Muscle layer of colon (tissue), 2 donors: Measurements from ENCODE around the gene ZNF860.

ENCODE experiments used
- H3K27ac ChIP-seq: one replicate; pipeline ENCODE4 v1.7.0; 2013; ENCODE audit warnings: low read depth, mild to moderate bottlenecking, low read length, moderate library complexity
- H3K27me3 ChIP-seq, 2 donors: one replicate each; pipeline ENCODE4 v1.7.0; 2013; ENCODE audit warnings: low read length in 2 of 2, mild to moderate bottlenecking in 2 of 2; ENCODE audit not compliant: insufficient read depth in 2 of 2, control insufficient read depth in 1 of 2
- H3K36me3 ChIP-seq: one replicate; pipeline ENCODE4 v1.7.0; 2013; ENCODE audit warnings: mild to moderate bottlenecking, low read length; ENCODE audit not compliant: insufficient read depth
- H3K4me1 ChIP-seq: one replicate; pipeline ENCODE4 v1.7.0; 2013; ENCODE audit warnings: mild to moderate bottlenecking, low read length; ENCODE audit not compliant: insufficient read depth
- H3K4me3 ChIP-seq, 2 donors: one replicate each; pipeline ENCODE4 v1.7.0; 2013; ENCODE audit warnings: low read length in 2 of 2, low read depth in 1 of 2, mild to moderate bottlenecking in 1 of 2, moderate library complexity in 1 of 2
- H3K9ac ChIP-seq: one replicate; pipeline ENCODE4 v1.7.0; 2013; ENCODE audit warnings: low read length
- H3K9me3 ChIP-seq: one replicate; pipeline ENCODE4 v1.7.0; 2013; ENCODE audit warnings: mild to moderate bottlenecking, low read length
- donor health status: abdominal sarcoma.
- donor health status: Adenocarcinoma of cecum.

The ZNF860 gene

DNA sequence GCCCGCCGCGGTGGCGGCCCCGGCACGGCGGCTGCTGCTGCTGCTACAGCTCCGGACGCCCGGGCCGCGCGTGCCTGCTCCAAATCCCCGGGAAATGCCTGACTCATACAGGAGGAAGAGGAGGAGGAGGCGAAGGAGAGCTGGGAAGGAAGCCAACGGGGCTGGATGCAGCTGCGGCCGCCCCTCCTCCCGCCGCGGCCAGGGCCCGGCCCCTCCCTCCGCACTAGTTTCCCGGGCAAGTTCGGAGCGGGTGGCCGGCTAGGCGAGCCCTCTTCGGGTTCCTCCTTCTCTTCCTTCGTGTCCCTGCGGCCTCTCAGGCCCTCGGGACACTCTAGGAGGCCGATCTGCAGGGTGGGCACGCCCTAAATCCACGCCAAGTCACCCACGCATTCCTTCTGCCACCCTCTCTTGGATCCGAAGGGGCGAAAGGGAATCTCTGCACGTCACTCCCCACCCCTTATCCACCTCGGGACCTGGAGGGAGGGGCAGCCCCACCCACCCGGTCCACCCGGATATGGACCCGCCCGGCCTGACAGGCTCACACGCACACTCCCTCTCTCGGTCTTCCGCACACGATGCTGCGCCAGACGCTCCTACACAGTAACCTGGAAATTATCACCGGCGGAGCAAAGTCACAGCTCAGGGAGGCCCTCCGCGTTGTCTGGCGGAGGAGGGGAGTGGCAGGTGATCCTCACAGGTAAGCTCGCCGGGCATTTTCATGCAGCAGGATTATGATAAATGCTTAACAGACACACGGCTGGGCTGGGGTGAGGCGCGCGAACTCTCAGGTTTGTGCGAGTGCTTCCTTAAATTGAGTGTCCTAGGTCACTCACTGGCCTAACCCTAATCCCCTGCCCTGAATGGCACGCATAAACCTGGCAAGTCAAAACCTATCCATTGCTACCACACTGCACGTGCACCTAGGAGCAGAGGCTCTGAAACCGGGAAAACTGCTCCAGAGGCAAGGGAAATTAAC is at the start of gene ZNF860, which contains the start of gene OSBPL10:
ZNF860 (plus strand) TSS at position 545 of the 976 bp plus-strand sequence. CDS start 7,330 bp downstream, outside the sequence.
OSBPL10 (minus strand) TSS at position 57 of the 976 bp plus-strand sequence. CDS start 83 bp downstream, outside the sequence.
- Histone ChIP-seq H3K36me3 (no peaks in the 10 kb centered on the region), H3K9me3 (no peaks in the 10 kb centered on the region), H3K4me1 (peaks cover 5% of the 10 kb centered on the region), H3K27ac (peak within 1 kb of the TSS; percentile 82), H3K4me3 (peak within 1 kb of the TSS; percentile 77 to 87), H3K27me3 (no peaks in the 10 kb centered on the region), H3K9ac (no peak within 1 kb of the TSS)

DNA sequence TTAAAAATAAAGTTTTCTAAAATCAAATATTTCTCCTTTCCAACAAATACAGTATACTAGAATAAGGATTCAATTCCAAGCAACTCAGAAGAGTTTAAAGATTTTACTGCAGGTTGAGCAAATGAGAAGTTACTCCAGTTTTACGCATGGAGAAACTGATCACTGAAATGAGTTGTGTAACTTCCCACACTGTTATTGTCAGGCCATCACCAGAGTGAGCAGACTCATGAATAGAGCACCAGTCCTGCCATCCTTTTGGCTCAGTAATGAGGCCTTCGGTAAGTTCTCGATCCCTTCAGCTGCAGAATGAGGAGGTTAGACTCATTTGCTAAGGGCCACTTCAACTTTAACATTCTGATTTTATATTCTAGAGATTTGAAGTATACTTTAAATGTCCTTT is 48.6 kb upstream of the ZNF860 start:
- no peak overlapping the region for H3K4me3 ChIP-seq

DNA sequence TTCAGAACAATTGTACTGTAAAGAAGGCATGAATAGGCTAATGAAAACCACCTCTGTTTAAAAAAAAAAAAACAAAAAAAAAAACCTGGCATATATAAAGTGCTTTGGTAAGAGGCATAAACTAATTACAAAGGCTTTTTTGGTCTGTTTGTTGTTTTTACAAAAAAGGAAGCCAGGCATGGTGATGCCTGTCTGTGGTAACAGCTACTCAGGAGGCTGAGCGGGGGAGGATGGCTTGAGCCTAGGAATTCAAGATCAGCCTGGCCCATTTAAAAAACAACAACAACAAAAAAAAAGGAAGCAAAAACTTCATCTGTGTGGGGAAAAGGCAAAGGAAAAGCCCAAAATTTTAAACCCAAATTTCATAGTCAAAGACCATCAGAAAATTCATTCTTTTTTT is 47.5 kb upstream of the ZNF860 start:
- Histone ChIP-seq H3K27me3 (no peaks in the 10 kb centered on the region), H3K27ac (no peak overlapping the region), H3K4me1 (no peaks in the 10 kb centered on the region), H3K4me3 (no peak overlapping the region), H3K9ac (no peak overlapping the region), H3K36me3 (no peaks in the 10 kb centered on the region), H3K9me3 (no peaks in the 10 kb centered on the region)

More for the DNA sequence above, 48.6 kb upstream of the ZNF860 start:
- H3K9me3 ChIP-seq, result no peaks in the 10 kb centered on the region
- no peak overlapping the region for H3K27ac ChIP-seq
- no peak overlapping the region for H3K9ac ChIP-seq
- no peaks in the 10 kb centered on the region for H3K27me3 ChIP-seq
- H3K36me3 ChIP-seq, result no peaks in the 10 kb centered on the region
- no peaks in the 10 kb centered on the region for H3K4me1 ChIP-seq

DNA sequence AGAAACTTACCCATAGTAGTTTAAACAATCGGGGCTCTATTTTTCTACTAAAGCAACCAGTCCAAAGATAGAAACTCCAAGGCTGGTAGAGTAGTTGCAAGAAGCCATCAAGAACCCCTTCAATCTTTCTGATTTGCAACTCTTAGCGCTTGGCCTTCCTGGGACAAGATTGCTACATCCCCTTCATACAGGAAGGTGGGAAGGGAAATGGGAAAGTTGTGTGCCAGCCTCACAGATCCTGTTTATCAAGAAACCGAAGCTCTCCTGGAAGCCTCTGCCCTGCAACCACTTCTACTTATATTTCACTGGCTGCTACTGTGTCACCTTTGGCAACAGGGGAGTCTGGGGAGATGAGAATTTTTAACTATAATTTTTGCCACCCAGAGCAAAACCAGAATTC is 46.7 kb upstream of the ZNF860 start:
- Histone ChIP-seq H3K4me3 (no peak overlapping the region), H3K27me3 (no peaks in the 10 kb centered on the region), H3K4me1 (no peaks in the 10 kb centered on the region), H3K9me3 (no peaks in the 10 kb centered on the region), H3K9ac (no peak overlapping the region), H3K36me3 (no peaks in the 10 kb centered on the region), H3K27ac (no peak overlapping the region)

DNA sequence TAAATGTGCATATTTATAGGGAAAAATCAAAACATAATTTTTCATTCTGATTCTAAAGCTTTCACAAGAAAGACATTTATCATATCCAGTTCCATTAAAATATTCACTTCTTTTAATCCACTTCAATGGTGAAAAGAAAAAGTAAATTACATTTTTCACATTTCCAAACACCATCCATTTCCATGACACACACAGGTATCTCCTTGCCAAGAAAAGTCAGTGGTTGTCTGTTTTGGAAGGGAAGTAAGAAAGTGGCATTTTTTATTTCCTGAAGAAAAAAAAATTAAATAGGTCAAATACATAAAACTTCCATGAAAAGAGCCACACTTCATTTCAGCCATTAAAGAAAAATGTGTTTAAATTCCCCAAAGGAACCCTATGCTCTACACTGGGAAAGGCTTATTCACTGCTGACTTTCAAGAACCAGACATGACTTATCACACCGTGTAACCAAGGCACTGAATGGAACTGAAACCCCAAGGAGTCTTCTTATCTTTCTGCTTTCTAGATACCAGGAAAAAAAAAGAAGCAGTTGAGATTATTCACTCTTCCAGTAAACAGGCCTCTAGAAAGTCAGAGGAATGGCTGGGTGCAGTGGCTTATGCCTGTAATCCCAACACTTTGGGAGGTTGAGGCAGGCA is 45.0 kb upstream of the ZNF860 start:
- Histone ChIP-seq H3K9me3 (no peaks in the 10 kb centered on the region), H3K9ac (no peak overlapping the region), H3K4me1 (no peaks in the 10 kb centered on the region), H3K27ac (no peak overlapping the region), H3K27me3 (no peaks in the 10 kb centered on the region), H3K36me3 (no peaks in the 10 kb centered on the region), H3K4me3 (no peak overlapping the region)

DNA sequence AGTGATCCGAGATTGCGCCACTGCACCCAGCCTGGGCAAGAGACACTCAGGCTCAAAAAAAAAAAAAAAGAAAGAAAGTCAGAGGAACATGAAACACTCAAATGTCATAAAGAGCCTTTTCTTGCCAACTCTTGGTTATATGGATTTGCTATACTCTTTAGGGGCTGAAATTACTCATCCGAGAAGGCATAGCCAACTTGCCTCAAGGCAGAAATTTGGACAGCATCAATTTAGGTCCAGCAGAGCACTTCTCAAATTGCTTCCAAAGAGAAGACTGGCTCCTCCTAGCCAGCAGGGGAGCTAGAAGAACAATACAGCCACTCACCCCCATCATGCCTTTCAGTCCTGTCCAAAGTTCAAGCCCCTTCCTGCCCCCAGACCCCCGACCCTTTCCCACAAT is 44.3 kb upstream of the ZNF860 start:
- no peaks in the 10 kb centered on the region for H3K4me1 ChIP-seq
- no peak overlapping the region for H3K27ac ChIP-seq
- no peak overlapping the region for H3K4me3 ChIP-seq
- H3K9ac ChIP-seq, result no peak overlapping the region
- H3K27me3 ChIP-seq, result no peaks in the 10 kb centered on the region
- no peaks in the 10 kb centered on the region for H3K36me3 ChIP-seq
- H3K9me3 ChIP-seq, result no peaks in the 10 kb centered on the region

DNA sequence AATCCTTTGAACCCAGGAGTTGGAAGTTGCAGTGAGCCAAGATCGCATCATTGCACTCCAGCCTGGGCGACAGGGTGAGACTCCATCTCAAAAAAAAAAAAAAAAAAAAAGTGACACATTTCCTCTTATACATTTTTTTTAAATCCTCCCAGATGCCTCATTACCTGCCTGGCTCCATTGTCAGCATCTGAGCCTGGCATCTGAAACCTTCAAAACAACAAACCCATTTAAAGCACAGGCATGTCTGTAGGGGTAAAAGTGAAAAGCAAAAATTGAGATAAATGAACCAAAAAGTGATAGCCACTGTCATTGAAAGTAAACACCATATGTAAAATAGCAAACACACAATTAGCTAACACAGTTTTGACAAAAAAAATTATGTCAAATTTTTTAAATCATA is 39.1 kb upstream of the ZNF860 start:
- no peaks in the 10 kb centered on the region for H3K4me1 ChIP-seq

DNA sequence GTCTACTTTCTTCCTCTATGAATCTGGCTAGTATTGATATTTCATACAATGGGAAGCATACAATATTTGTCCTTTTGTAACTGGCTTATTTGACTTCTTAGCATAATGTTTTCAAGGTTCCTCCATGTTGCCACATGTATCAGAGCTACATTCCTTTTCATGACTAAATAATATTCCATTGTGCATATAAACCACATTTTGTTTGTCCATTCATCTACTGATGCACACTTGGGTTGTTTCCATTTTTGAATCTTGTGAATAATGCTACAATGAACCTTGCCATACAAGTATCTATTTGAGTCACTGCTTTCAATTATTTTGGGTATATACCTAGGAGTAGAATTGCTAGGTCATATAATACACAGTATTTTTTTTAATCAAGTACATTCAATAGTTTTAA is 38.5 kb upstream of the ZNF860 start:
- no peaks in the 10 kb centered on the region for H3K9me3 ChIP-seq
- no peak overlapping the region for H3K4me3 ChIP-seq
- no peaks in the 10 kb centered on the region for H3K27me3 ChIP-seq
- no peaks in the 10 kb centered on the region for H3K4me1 ChIP-seq
- no peaks in the 10 kb centered on the region for H3K36me3 ChIP-seq
- no peak overlapping the region for H3K27ac ChIP-seq
- H3K9ac ChIP-seq, result no peak overlapping the region

More for the DNA sequence above, 39.1 kb upstream of the ZNF860 start:
- Histone ChIP-seq H3K27ac (no peak overlapping the region), H3K4me3 (no peak overlapping the region), H3K27me3 (no peaks in the 10 kb centered on the region), H3K36me3 (no peaks in the 10 kb centered on the region), H3K9ac (no peak overlapping the region), H3K9me3 (no peaks in the 10 kb centered on the region)

DNA sequence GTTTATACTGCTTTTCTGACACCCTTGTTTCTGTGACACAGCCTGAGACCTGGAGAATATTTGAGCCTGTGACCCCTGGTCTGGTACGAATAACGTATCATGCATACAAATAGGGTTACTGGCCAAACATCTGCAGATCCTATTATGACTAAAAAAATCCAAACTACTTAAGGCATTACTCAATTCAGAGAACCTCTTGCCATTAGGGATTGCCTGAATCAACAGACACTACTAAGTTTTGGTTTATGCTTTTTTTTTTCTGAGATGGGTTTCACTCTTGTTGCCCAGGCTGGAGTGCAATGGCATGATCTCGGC is 35.9 kb upstream of the ZNF860 start:
- Histone ChIP-seq H3K9me3 (no peaks in the 10 kb centered on the region), H3K4me3 (no peak overlapping the region), H3K27ac (no peak overlapping the region), H3K4me1 (no peaks in the 10 kb centered on the region), H3K27me3 (no peaks in the 10 kb centered on the region), H3K36me3 (no peaks in the 10 kb centered on the region), H3K9ac (no peak overlapping the region)

DNA sequence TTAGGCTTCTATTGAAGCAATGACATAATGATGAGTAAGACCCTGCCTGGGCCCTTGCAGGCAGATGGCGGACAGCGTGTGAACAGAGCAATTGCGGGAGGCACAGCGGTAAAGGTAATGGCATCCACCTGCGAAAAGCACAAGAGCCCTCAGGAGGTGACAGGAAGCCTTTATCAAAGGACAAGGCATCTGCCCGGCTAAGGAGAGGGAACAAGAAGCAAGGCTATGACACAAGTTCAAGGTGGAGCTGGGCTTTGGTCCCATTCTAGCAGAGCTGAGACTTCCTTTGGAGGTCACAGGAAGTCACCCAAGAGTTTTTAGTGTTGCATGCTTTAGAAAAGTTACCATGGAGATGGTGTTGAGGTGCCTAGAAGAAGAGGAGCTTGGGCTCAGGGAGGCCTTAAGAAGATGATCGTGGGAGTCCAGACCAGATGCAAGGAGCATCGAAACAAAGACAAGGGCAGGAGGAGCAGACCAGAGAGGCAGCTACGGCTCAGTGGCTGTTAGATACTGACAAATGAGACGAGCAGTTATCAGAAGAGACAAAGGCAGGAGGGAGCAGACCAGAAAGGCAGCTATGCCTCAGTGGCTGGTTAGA is 35.0 kb upstream of the ZNF860 start:
- H3K4me1 ChIP-seq, result no peaks in the 10 kb centered on the region
- no peaks in the 10 kb centered on the region for H3K36me3 ChIP-seq
- H3K9ac ChIP-seq, result no peak overlapping the region
- H3K27ac ChIP-seq, result no peak overlapping the region
- H3K27me3 ChIP-seq, result no peaks in the 10 kb centered on the region
- H3K4me3 ChIP-seq, result no peak overlapping the region
- no peaks in the 10 kb centered on the region for H3K9me3 ChIP-seq

DNA sequence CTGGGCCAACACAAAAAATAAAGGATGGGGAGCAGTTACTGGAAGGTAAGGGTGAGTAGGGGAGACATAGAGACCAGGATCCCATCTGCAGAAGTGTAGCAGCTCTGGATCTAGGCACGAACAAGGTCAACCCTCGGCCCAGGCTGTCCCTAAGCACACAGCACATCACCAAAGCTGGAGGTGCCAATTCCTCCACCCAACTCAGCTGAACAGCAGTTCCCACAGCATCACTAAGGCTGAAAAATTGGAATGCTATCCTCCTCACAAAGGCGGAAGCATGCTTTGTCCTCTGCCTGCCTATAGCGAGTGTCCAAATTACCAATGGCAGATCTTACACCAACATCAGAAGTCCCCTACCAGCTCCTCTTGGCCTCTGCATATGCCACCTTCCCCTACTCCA is 34.4 kb upstream of the ZNF860 start:
- Histone ChIP-seq H3K27ac (no peak overlapping the region), H3K9ac (no peak overlapping the region), H3K36me3 (no peaks in the 10 kb centered on the region), H3K4me1 (no peaks in the 10 kb centered on the region), H3K4me3 (no peak overlapping the region), H3K9me3 (no peaks in the 10 kb centered on the region), H3K27me3 (no peaks in the 10 kb centered on the region)
